Measurements from ENCODE around the gene SUMO3. TPM values are rescaled to one million over a fixed set of nuclear protein-coding genes. Genes with fewer than 3 reads are reported as not detected.

The SUMO3 gene
- total and polyA plus RNA-seq, 12 donors = 21.1 to 92.3 (median 72.1) TPM

DNA sequence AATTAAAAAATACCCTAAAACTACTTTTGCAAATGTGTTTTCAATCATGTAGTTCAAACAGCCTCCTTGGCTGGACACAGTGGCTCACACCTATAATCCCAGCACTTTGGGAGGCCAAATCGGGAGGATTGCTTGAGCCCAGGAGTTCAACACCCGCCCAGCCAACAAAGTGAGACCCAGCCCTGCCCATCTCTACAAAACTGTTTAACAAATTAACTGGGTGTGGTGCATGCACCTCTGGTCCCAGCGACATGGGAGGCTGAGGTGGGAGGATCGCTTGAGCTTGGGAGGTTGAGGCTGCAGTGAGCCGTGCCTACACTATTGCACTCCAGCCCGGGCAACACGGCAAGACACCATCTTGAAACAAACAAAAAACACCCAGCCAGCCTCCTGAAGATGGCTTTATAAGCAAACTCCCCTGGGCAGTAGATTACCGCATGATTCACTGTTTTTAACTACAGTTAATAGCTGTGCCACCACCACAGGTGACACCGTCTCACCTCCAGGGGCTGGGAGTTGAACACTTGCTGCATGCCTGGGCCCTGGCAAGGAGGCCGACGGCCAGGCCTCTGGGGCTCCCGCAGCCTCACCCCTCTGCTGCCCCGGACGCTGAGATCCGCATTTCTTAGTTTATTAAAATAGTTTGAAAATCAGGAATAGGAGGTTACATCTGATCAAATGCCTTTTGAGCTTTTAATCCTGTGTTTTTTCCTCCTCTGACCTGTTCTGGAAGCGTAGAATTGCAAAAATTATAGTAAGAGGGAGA lies 39.4 kb upstream of the SUMO3 start:
- Histone ChIP-seq H3K27me3 (no peaks in the 10 kb centered on the region), H3K36me3 (replicated peaks in 1 of 2) (peaks cover 0 to 81% of the 10 kb centered on the region in 2 donors), H3K27ac (no peak overlapping the region), H3K9me3 (replicated peaks in 1 of 3) (no peaks in the 10 kb centered on the region), H3K4me3 (no peak overlapping the region), H3K4me1 (replicated peaks in 1 of 2) (peaks cover 0 to 4% of the 10 kb centered on the region in 2 donors)
- intact Hi-C loops (cut with DNase I) = no loop called here
- WGBS, 4 donors = 92 to 99% (median 95%) methylated on average over 9 to 16 of the region's 16 CpGs
- TF ChIP-seq POLR2A (IDR thresholded peaks at IDR 0.05) = no peak
- TF ChIP-seq, protein P1, sequence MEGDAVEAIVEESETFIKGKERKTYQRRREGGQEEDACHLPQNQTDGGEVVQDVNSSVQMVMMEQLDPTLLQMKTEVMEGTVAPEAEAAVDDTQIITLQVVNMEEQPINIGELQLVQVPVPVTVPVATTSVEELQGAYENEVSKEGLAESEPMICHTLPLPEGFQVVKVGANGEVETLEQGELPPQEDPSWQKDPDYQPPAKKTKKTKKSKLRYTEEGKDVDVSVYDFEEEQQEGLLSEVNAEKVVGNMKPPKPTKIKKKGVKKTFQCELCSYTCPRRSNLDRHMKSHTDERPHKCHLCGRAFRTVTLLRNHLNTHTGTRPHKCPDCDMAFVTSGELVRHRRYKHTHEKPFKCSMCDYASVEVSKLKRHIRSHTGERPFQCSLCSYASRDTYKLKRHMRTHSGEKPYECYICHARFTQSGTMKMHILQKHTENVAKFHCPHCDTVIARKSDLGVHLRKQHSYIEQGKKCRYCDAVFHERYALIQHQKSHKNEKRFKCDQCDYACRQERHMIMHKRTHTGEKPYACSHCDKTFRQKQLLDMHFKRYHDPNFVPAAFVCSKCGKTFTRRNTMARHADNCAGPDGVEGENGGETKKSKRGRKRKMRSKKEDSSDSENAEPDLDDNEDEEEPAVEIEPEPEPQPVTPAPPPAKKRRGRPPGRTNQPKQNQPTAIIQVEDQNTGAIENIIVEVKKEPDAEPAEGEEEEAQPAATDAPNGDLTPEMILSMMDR (IDR thresholded peaks at IDR 0.05) = no peak
- no peak for DNase-seq

DNA sequence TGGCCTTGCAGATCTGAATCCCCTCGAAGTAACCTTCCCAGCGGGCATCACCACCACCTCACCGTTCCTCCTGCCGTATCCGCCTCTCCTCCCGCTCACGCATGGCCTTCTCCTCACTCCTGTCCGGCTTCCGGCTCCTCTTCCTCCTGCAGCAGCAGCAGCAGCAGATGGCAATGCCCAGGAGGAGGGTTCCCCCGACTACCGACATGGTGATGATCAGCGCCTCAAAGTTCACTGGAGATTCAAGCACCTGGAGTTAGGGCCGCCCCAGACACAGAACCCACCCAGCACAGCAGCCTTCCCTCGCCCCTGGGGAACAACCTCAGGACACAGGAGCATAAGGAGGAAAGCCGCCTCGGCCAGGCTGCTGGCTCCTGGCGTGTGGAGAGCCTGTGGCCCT lies 38.3 kb upstream of the SUMO3 start:
- Histone ChIP-seq H3K4me3 (no peak overlapping the region), H3K27me3 (no peaks in the 10 kb centered on the region), H3K9me3 (replicated peaks in 1 of 3) (no peaks in the 10 kb centered on the region), H3K4me1 (replicated peaks in 1 of 2) (peaks cover 3 to 7% of the 10 kb centered on the region in 2 donors), H3K27ac (no peak overlapping the region), H3K36me3 (replicated peaks in 1 of 2) (peaks cover 0 to 90% of the 10 kb centered on the region in 2 donors)
- DNase-seq = no peak
- WGBS, 4 donors = 92 to 96% (median 93%) methylated on average over 15 to 17 of the region's 17 CpGs
- TF ChIP-seq, protein P1 (IDR thresholded peaks at IDR 0.05) = no peak
- no peak for TF ChIP-seq POLR2A (IDR thresholded peaks at IDR 0.05)
- intact Hi-C loops (cut with DNase I) = no loop called here

DNA sequence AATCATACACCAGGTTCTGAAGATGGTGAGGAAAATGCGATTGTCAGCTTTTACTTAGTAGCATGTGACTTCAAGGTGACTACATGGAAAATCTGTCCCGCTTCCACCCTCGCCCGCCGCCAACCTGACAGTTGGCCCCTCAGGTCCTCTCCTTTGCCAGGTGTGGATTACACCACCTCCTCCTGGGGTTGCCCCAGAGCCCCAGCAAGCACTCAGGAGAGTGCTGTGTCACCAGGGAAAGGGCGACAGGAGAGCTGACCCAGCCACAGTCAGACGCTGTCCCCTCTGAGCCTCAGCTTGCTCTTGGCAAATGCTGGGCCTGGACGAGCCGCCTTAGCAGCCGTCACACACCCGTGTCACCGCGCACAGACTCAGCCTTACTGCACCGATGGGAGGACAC lies 37.7 kb upstream of the SUMO3 start:
- no peak overlapping the region for H3K27ac ChIP-seq
- H3K4me3 ChIP-seq = no peak overlapping the region
- intact Hi-C loops (cut with DNase I) = no loop called here
- H3K36me3 ChIP-seq (replicated peaks in 1 of 2) = peaks cover 0 to 92% of the 10 kb centered on the region in 2 donors
- 94 to 95% (median 95%) methylated on average over 10 to 14 of the region's 14 CpGs for WGBS, 4 donors
- no peak for DNase-seq
- H3K4me1 ChIP-seq (replicated peaks in 1 of 2) = peaks cover 8 to 13% of the 10 kb centered on the region in 2 donors
- H3K27me3 ChIP-seq = no peaks in the 10 kb centered on the region
- TF ChIP-seq, protein P1 (IDR thresholded peaks at IDR 0.05) = no peak
- TF ChIP-seq POLR2A (IDR thresholded peaks at IDR 0.05) = no peak
- H3K9me3 ChIP-seq (replicated peaks in 1 of 3) = no peaks in the 10 kb centered on the region

DNA sequence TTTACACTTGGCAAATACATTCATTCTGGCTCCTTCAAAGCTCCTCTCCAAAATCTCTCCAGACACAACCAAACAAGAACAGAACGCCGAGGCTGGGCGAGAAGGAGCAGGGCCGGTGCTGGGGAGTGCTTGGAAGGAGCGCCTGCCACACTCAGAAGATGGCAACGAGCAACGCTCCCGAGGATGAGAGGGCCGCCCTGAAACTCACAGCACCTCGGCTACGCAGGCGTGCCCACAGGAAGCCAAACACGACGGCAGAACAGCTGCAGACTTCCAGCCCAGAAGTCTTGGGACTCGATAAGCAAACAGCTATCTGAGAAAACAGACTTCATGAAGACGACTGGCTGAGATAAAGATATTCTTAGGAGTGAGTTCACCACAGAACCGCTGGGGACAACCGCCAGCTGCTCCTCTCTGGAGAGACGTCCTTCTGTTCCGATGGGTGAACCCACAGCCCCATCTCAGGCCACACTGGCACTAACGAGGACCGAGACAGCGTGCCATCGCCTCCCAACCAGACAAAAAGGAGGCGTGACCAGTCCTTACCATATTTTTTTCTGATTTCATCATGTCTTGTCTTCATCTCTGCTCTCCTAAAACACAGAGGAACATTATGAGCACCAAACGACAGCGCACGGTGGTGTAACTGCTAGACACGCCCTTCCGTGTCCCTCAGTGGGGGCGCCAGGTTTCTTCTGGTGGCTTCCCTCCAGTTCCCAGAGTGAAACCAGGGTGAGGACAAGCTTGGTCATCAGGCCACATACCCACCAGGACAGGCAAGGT lies 37.0 kb upstream of the SUMO3 start:
- WGBS, 4 donors = 85 to 95% (median 89%) methylated on average over 24 to 31 of the region's 31 CpGs
- H3K27me3 ChIP-seq = no peaks in the 10 kb centered on the region
- peaks cover 0 to 92% of the 10 kb centered on the region in 2 donors for H3K36me3 ChIP-seq (replicated peaks in 1 of 2)
- no peak overlapping the region for H3K4me3 ChIP-seq
- H3K27ac ChIP-seq = no peak overlapping the region
- TF ChIP-seq POLR2A (IDR thresholded peaks at IDR 0.05) = no peak
- TF ChIP-seq, protein P1 (IDR thresholded peaks at IDR 0.05) = no peak
- no peak for DNase-seq
- intact Hi-C loops (cut with DNase I) = no loop called here
- no peaks in the 10 kb centered on the region for H3K9me3 ChIP-seq (replicated peaks in 1 of 3)
- H3K4me1 ChIP-seq (replicated peaks in 1 of 2) = peaks cover 8 to 20% of the 10 kb centered on the region in 2 donors
